ENCODE results near the gene NSUN7. TPM values are rescaled to one million over a fixed set of nuclear protein-coding genes. Genes with fewer than 3 reads are reported as not detected.

Gene NSUN7
- total and polyA plus RNA-seq, 10 donors, result 0.38 to 8.1 (median 3.0) TPM

GRCh38 chr4:40827758-40828157, 78.0 kb downstream of the NSUN7 start:
- intact Hi-C loops (cut with DNase I; ENCODE audit: low total_unique reads), result no loop called here
- H3K4me1 ChIP-seq, result peaks cover 0 to 11% (median 0%) of the 10 kb centered on the region in 6 donors
- H3K27me3 ChIP-seq (replicated peaks in 1 of 7), result no peaks in the 10 kb centered on the region
- no peak for DNase-seq
- peaks cover 0 to 66% (median 6%) of the 10 kb centered on the region in 6 donors for H3K36me3 ChIP-seq
- no peak for TF ChIP-seq CTCF (IDR thresholded peaks at IDR 0.05 in 8 of 11, conservative IDR thresholded peaks at IDR 0.05 in 3 of 11)
- TF ChIP-seq POLR2AphosphoS5 (IDR thresholded peaks at IDR 0.05), result no peak
- no peak for TF ChIP-seq POLR2A (IDR thresholded peaks at IDR 0.05)
- 67 to 86% (median 79%) methylated on average over 6 of the region's 6 CpGs for WGBS, 5 donors
- no peak overlapping the region for H3K4me3 ChIP-seq
- H3K9me3 ChIP-seq, result peaks cover 0 to 10% (median 0%) of the 10 kb centered on the region in 8 donors
- H3K27ac ChIP-seq, result no peak overlapping the region

GRCh38 chr4:40828661-40829060, 78.9 kb downstream of the NSUN7 start:
- no peak for DNase-seq
- no peaks in the 10 kb centered on the region for H3K27me3 ChIP-seq (replicated peaks in 1 of 7)
- peaks cover 0 to 10% (median 0%) of the 10 kb centered on the region in 8 donors for H3K9me3 ChIP-seq
- WGBS, 5 donors, result 89 to 97% (median 95%) methylated on average over 9 of the region's 9 CpGs
- H3K36me3 ChIP-seq, result peaks cover 0 to 58% (median 5%) of the 10 kb centered on the region in 6 donors
- TF ChIP-seq POLR2A (IDR thresholded peaks at IDR 0.05) (no peak), POLR2AphosphoS5 (IDR thresholded peaks at IDR 0.05) (no peak), CTCF (IDR thresholded peaks at IDR 0.05 in 8 of 11, conservative IDR thresholded peaks at IDR 0.05 in 3 of 11) (no peak)
- H3K4me1 ChIP-seq, result peaks cover 0 to 11% (median 0%) of the 10 kb centered on the region in 6 donors
- H3K27ac ChIP-seq, result no peak overlapping the region
- H3K4me3 ChIP-seq, result no peak overlapping the region
- intact Hi-C loops (cut with DNase I; ENCODE audit: low total_unique reads), result no loop called here

- intact Hi-C loops (cut with DNase I; ENCODE audit: low total_unique reads), result no loop called here
- DNase-seq, result no peak
- Histone ChIP-seq H3K4me1 (peaks cover 0 to 11% (median 0%) of the 10 kb centered on the region in 6 donors), H3K9me3 (peaks cover 0 to 10% (median 0%) of the 10 kb centered on the region in 8 donors), H3K4me3 (no peak overlapping the region), H3K36me3 (peaks cover 0 to 65% (median 5%) of the 10 kb centered on the region in 6 donors), H3K27me3 (replicated peaks in 1 of 7) (no peaks in the 10 kb centered on the region), H3K27ac (peak overlapping the region in 2 of 8 donors; percentile 48 to 51)
- WGBS, 5 donors, result 38 to 71% (median 41%) methylated on average over 4 of the region's 4 CpGs
- TF ChIP-seq CTCF (IDR thresholded peaks at IDR 0.05 in 8 of 11, conservative IDR thresholded peaks at IDR 0.05 in 3 of 11) (no peak), POLR2AphosphoS5 (IDR thresholded peaks at IDR 0.05) (no peak), POLR2A (IDR thresholded peaks at IDR 0.05) (no peak)
Observed at GRCh38 chr4:40829586-40829985, 79.8 kb downstream of the NSUN7 start.

GRCh38 chr4:40831146-40831907, 81.6 kb downstream of the NSUN7 start:
- peaks cover 0 to 7% (median 0%) of the 10 kb centered on the region in 6 donors for H3K4me1 ChIP-seq
- H3K9me3 ChIP-seq, result peaks cover 0 to 10% (median 0%) of the 10 kb centered on the region in 8 donors
- intact Hi-C loops (cut with DNase I; ENCODE audit: low total_unique reads), result no loop called here
- H3K4me3 ChIP-seq, result no peak overlapping the region
- TF ChIP-seq POLR2AphosphoS5 (IDR thresholded peaks at IDR 0.05) (no peak), CTCF (IDR thresholded peaks at IDR 0.05 in 8 of 11, conservative IDR thresholded peaks at IDR 0.05 in 3 of 11) (no peak), POLR2A (IDR thresholded peaks at IDR 0.05) (no peak)
- 92 to 96% (median 94%) methylated on average over 18 of the region's 18 CpGs for WGBS, 5 donors
- peaks cover 0 to 57% (median 0%) of the 10 kb centered on the region in 6 donors for H3K36me3 ChIP-seq
- no peak for DNase-seq
- no peak overlapping the region for H3K27ac ChIP-seq
- no peaks in the 10 kb centered on the region for H3K27me3 ChIP-seq (replicated peaks in 1 of 7)

Data from spleen (tissue), 11 donors.